NCI-H1105 (cell line): Measurements from ENCODE around the gene TEX14.

Experiments used
- DNase-seq: peaks from one replicate; lab custom pipeline; 2025; lab: John Stamatoyannopoulos, UW

The TEX14 gene

GRCh38 chr17:58648236-58648635 is 43.6 kb downstream of the TEX14 start:
- no peak for DNase-seq

- no peak for DNase-seq
Observed at GRCh38 chr17:58643147-58643546, 48.7 kb downstream of the TEX14 start.

GRCh38 chr17:58641887-58642311 is 49.9 kb downstream of the TEX14 start:
- DNase-seq = no peak

DNA sequence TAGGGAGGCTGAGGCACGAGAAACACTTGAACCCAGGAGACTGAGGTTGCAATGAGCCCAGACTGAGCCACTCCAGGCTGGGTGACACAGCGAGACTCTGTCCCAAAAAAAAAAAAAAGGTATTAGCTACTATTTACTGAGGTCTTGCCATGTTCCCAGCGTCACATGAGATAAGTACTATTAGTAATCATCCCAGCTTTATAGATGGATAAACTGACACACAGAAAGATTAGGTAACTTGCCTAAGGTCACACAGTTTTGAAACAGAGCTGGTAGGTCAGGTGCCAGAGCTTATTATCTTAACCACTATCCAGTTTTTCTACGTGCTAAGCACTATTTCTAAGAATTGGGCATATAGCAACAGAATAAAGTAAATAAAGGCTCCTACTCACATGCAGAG is 51.6 kb downstream of the TEX14 start:
- no peak for DNase-seq

GRCh38 chr17:58639681-58640080 is 52.2 kb downstream of the TEX14 start:
- no peak for DNase-seq

GRCh38 chr17:58637011-58637570 is 54.8 kb downstream of the TEX14 start:
- DNase-seq = no peak

DNA sequence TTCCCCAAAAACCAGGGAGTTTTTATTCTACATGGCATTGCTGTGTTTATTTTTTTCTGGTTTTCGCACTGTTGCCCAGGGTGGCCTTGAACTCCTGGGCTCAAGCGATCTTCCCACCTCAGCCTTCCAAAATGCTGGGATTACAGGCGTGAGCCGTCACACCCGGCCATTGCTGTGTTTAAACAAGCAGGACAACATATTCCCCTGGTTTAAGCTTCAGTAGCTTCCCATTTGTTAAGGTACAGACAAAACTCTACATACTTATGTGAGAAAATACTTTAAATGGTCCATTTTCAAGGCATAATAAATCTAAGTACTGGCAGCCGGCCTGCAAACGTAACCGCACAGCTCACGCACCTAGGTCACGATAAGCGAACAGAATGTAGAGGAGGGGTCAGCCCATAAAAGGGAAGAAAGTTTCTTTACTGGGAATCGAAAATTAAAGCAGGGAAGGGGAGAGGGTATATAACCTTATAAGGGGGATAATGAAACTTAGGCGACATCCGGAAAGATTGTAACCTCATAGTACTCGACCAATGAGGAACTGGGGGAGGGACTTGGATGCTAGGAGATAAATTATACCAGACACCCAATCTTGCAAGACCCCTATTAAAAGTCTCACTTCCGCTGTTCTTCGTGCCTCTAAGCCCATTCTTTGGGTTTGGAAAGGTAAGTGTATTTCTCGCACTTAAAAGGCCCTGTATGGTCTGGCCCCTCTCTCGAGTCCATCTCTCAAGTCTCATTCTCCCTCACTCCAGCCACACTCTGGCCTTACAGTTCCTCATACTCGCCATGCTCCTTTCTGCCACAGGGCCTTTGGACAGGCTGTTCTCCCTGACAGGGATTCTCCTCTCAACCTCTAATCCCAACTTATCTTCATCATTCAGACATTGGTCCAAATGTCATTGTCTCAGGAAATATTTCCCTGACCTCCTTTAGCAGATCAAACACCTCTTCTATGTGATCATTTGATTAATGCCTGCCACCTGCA is 59.2 kb downstream of the TEX14 start:
- no peak for DNase-seq

DNA sequence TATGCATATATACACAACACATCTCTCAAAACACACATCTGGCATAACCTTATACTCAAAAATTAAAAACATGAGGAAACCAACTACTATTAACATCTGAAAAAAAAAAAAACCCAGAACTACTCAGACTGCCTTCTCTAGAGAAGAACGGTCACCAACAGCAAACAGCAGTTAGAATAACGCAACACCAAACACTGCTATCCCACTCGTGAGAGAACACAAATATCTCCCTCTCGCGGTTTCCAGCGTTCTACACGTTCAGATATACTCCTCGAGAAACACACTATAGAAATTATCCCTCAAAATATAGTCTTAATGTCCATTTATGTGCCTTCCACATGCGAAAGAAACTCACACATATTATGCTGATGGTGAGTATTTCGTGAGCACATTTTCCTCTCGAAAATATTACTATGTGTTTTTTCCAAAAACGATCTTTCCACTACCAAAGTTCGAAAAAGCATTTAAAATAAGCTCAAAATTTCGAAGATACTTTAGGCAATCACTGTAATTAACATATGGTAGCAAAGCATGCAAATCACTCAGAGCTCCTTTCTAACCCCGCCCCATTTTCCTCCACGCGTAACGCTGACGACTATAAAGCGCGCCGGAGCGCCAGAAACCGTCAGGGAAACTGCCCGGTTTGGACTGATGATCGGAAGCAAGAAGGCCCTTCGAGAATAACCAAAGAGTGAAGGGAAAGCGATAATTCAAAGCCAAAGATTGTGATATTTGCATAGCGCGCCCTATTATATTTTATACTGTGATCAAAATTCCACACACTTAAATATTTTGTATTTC is 60.1 kb downstream of the TEX14 start:
- DNase-seq = peak; percentile 46

GRCh38 chr17:58630883-58631522 is 60.8 kb downstream of the TEX14 start:
- DNase-seq = peak; percentile 31

- DNase-seq = no peak
Observed at GRCh38 chr17:58626905-58627304, 64.9 kb downstream of the TEX14 start.

DNA sequence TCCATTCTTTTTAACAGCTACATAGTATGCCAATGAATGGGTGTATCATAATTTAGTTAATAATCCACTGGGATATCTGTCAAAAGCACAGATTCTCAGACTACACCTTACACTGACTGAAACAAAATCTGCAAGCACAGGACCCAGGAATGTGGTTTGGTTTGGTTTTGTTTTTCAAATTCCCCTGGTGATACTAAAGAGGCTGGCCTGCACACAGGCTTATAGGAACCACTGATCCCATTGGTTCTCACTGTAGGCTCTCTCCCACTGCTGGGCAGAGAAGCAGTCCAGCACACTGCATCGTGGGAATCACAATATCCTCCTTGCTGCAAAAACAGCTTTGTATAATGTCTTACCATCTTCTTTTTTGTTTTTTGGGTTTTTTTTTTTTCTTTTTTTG is 67.1 kb downstream of the TEX14 start:
- no peak for DNase-seq

DNA sequence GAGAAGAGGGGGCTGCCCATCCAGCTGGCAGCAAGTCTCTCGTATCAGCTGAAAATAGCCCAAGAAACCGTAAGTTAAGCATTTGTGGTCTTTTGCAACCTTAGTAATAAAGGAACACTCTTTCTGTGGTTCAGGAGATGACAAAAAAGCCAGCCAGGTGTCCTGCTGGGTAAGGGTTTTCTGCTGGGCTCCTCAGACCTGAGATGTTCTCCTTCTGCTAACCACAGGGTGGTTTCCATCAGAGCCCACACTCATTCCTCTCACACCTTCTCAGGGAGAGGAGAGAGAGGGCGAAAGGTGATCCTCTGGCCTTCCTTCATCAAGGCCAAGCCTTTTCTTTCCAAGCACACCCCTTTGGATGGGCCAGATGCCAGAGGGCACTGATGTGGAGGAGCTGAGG is 70.7 kb downstream of the TEX14 start:
- DNase-seq = no peak

- DNase-seq = no peak
Observed at GRCh38 chr17:58618336-58618735, 73.5 kb downstream of the TEX14 start.

GRCh38 chr17:58617563-58617962 is 74.3 kb downstream of the TEX14 start:
- DNase-seq = no peak

- no peak for DNase-seq
Observed at GRCh38 chr17:58615768-58616659, 75.8 kb downstream of the TEX14 start.

DNA sequence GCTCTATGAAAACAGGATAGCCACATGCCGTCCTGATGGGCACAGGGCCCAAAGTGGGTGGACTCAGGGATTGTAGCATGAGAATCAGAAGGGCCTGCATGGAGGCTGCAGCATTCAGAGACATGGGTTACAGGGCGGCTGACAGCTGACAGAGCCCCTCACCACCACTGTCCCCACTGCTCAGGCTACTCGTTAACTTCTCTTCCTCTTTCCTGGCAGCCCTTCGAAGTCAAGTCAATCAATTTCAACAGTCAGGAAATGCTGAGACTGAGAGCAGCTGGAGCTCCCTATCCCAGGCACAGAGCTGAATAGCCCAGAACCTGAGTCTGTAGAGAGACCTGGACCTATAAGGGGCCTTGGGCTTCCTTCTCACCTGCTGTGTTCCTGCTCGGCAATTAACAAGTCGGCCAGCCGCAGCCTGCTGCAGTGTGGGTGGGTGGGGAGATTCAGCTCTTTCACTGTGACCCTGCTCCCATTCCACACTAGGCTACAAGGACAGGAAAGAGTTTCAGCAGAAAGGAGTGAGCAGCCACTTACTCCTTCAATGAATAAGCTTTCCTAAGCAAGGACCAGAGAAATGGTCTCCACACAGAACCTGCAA is 76.9 kb downstream of the TEX14 start:
- DNase-seq = no peak

DNA sequence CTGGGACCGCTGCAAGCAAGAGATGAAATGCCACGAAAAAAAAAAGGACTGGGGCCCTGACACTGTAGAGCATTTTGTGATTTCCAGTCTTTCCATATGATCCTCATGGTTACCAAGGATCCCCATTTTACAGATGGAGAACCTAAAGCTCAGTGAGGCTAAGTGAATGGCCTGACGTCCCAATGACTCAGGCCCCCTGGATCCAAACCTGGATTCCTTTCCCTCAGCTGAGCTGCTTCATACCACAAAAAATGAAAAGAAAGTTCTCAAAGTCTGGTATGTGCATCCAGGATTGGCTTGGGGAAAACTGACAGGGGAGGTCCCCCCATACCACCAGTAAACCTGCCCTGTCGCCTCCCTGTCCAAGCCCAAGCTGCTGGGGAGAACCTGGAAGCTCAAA is 80.5 kb downstream of the TEX14 start:
- no peak for DNase-seq

- no peak for DNase-seq
Observed at GRCh38 chr17:58606934-58607333, 84.9 kb downstream of the TEX14 start.

- DNase-seq = no peak
Observed at GRCh38 chr17:58605986-58606385, 85.9 kb downstream of the TEX14 start.

GRCh38 chr17:58605470-58605869 is 86.4 kb downstream of the TEX14 start:
- DNase-seq = no peak

- no peak for DNase-seq
Observed at GRCh38 chr17:58601976-58602375, 89.9 kb downstream of the TEX14 start.
